Astrocyte (in vitro differentiated cells and primary cell): ENCODE results near the gene BMF. TPM values are rescaled to one million over a fixed set of nuclear protein-coding genes. Genes with fewer than 3 reads are reported as not detected.

ENCODE experiments used
- DNase-seq: peaks from one replicate; pipeline ENCODE4 v3.0.0-alpha.2; 2010; ENCODE audit warnings: low read depth
- FAIRE-seq: peaks from 2 replicates; lab custom pipeline; 2011; peaks lifted over from hg19 to GRCh38; lab: Jason Lieb, UNC
- H2AFZ ChIP-seq: 2 replicates; pipeline ENCODE4 v1.6.0; 2012; ENCODE audit warnings: low read depth, low read length, inconsistent platforms
- H3K27ac ChIP-seq: 2 replicates; pipeline ENCODE4 v1.5.1; 2011; ENCODE audit warnings: low read depth, low read length, inconsistent platforms
- H3K27me3 ChIP-seq: 2 replicates; pipeline ENCODE4 v1.6.0; 2011; ENCODE audit warnings: low read length, inconsistent platforms; ENCODE audit not compliant: insufficient read depth
- H3K36me3 ChIP-seq: 2 replicates; pipeline ENCODE4 v1.5.1; 2011; ENCODE audit warnings: low read length, inconsistent platforms; ENCODE audit not compliant: insufficient read depth
- H3K4me1 ChIP-seq: 2 replicates; pipeline ENCODE4 v1.5.1; 2011; ENCODE audit warnings: low read length, inconsistent platforms; ENCODE audit not compliant: insufficient read depth
- H3K4me2 ChIP-seq: 2 replicates; pipeline ENCODE4 v1.6.0; 2012; ENCODE audit warnings: low read length, inconsistent platforms
- H3K4me3 ChIP-seq: 2 replicates; pipeline ENCODE4 v1.5.1; 2011; ENCODE audit warnings: low read depth, mild to moderate bottlenecking, low read length, inconsistent platforms; ENCODE audit not compliant: insufficient read depth
- H3K79me2 ChIP-seq: 2 replicates; pipeline ENCODE4 v1.6.0; 2012; ENCODE audit warnings: mild to moderate bottlenecking, low read length, inconsistent platforms; ENCODE audit not compliant: insufficient read depth
- H3K9ac ChIP-seq: 2 replicates; pipeline ENCODE4 v1.6.0; 2012; ENCODE audit warnings: mild to moderate bottlenecking, low read length, inconsistent platforms
- H3K9me3 ChIP-seq: 2 replicates; pipeline ENCODE4 v1.5.1; 2012; ENCODE audit warnings: low read depth, mild to moderate bottlenecking, low read length, inconsistent platforms; ENCODE audit not compliant: insufficient read depth
- H4K20me1 ChIP-seq: 2 replicates; pipeline ENCODE4 v1.6.0; 2012; ENCODE audit warnings: low read length, inconsistent platforms; ENCODE audit not compliant: insufficient read depth
- H3K27ac Mint-ChIP-seq: one replicate; pipeline ENCODE4 v1.8.0; 2021; ENCODE audit warnings: mild to moderate bottlenecking, mixed read lengths; ENCODE audit not compliant: unreplicated experiment
- H3K27me3 Mint-ChIP-seq: one replicate; pipeline ENCODE4 v1.8.0; 2021; ENCODE audit warnings: low read depth, mixed read lengths; ENCODE audit not compliant: unreplicated experiment
- H3K36me3 Mint-ChIP-seq: one replicate; pipeline ENCODE4 v1.8.0; 2021; ENCODE audit warnings: low read depth, mixed read lengths; ENCODE audit not compliant: unreplicated experiment
- H3K4me1 Mint-ChIP-seq: one replicate; pipeline ENCODE4 v1.8.0; 2021; ENCODE audit warnings: low read depth, mixed read lengths; ENCODE audit not compliant: unreplicated experiment
- H3K4me3 Mint-ChIP-seq: one replicate; pipeline ENCODE4 v1.8.0; 2021; ENCODE audit warnings: mild to moderate bottlenecking, moderate library complexity, mixed read lengths; ENCODE audit not compliant: unreplicated experiment
- H3K9me3 Mint-ChIP-seq: one replicate; pipeline ENCODE4 v1.8.0; 2021; ENCODE audit warnings: mild to moderate bottlenecking, mixed read lengths; ENCODE audit not compliant: unreplicated experiment
- CTCF ChIP-seq: IDR thresholded peaks from 2 replicates; pipeline ENCODE4 v1.5.1; 2011; ENCODE audit warnings: low read depth, mild to moderate bottlenecking, inconsistent platforms, low read length, moderate library complexity; ENCODE audit not compliant: insufficient read depth
- EZH2 ChIP-seq: IDR thresholded peaks from 2 replicates; pipeline ENCODE4 v1.6.1; 2012; ENCODE audit warnings: mild to moderate bottlenecking, low read length, inconsistent platforms; ENCODE audit not compliant: insufficient read depth
- total RNA-seq: library from RNA; stranded (reverse); gene quantifications from 2 replicates; pipeline ENCODE4 v1.2.1, GENCODE V29; 2021

Gene BMF
- total RNA-seq, 1 donor from 2014 or later, result 31.8 TPM

GRCh38 chr15:40051616-40052415 lies 56.9 kb downstream of the BMF start:
- no peaks in the 10 kb centered on the region for H3K27me3 ChIP-seq
- Mint-ChIP-seq H3K4me1 (peaks cover 37% of the 10 kb centered on the region), H3K4me3 (no peak overlapping the region), H3K36me3 (peaks cover 6% of the 10 kb centered on the region), H3K27me3 (no peaks in the 10 kb centered on the region), H3K9me3 (no peaks in the 10 kb centered on the region), H3K27ac (no peak overlapping the region)
- H3K4me2 ChIP-seq, result no peak overlapping the region
- no peak overlapping the region for H2AFZ ChIP-seq
- no peak overlapping the region for H3K27ac ChIP-seq
- FAIRE-seq (no peak), DNase-seq (no peak)
- H3K4me1 ChIP-seq, result peaks cover 32% of the 10 kb centered on the region
- H4K20me1 ChIP-seq, result no peaks in the 10 kb centered on the region
- H3K9me3 ChIP-seq, result no peaks in the 10 kb centered on the region
- no peaks in the 10 kb centered on the region for H3K36me3 ChIP-seq
- no peaks in the 10 kb centered on the region for H3K79me2 ChIP-seq
- H3K9ac ChIP-seq, result no peak overlapping the region
- TF ChIP-seq CTCF (no peak), EZH2 (no peak)
- no peak overlapping the region for H3K4me3 ChIP-seq

GRCh38 chr15:40050788-40051470 lies 57.8 kb downstream of the BMF start:
- H2AFZ ChIP-seq, result no peak overlapping the region
- FAIRE-seq (no peak), DNase-seq (no peak)
- H3K27me3 Mint-ChIP-seq, result no peaks in the 10 kb centered on the region
- no peak overlapping the region for H3K27ac Mint-ChIP-seq
- H3K36me3 ChIP-seq, result no peaks in the 10 kb centered on the region
- H3K27ac ChIP-seq, result no peak overlapping the region
- no peak overlapping the region for H3K4me3 Mint-ChIP-seq
- H4K20me1 ChIP-seq, result no peaks in the 10 kb centered on the region
- no peak overlapping the region for H3K9ac ChIP-seq
- H3K4me2 ChIP-seq, result no peak overlapping the region
- H3K36me3 Mint-ChIP-seq, result peaks cover 7% of the 10 kb centered on the region
- H3K4me1 Mint-ChIP-seq, result peaks cover 40% of the 10 kb centered on the region
- no peaks in the 10 kb centered on the region for H3K9me3 Mint-ChIP-seq
- peaks cover 39% of the 10 kb centered on the region for H3K4me1 ChIP-seq
- no peak overlapping the region for H3K4me3 ChIP-seq
- H3K27me3 ChIP-seq, result no peaks in the 10 kb centered on the region
- H3K9me3 ChIP-seq, result no peaks in the 10 kb centered on the region
- TF ChIP-seq CTCF (no peak), EZH2 (no peak)
- no peaks in the 10 kb centered on the region for H3K79me2 ChIP-seq
